H7 (cell line): ENCODE data around the gene PEX11G. TPM values are rescaled to one million over a fixed set of nuclear protein-coding genes. Genes with fewer than 3 reads are reported as not detected.

Experiments
- DNase-seq: peaks from one replicate; pipeline ENCODE4 v3.0.0; 2012
- H3K27me3 ChIP-seq: 2 replicates; pipeline ENCODE4 v1.6.0; 2011; ENCODE audit warnings: mild to moderate bottlenecking, low read length; ENCODE audit not compliant: control insufficient read depth, insufficient read depth
- H3K36me3 ChIP-seq: replicated peaks from 2 replicates; pipeline ENCODE4 v1.5.1; 2011; ENCODE audit warnings: low read length; ENCODE audit not compliant: control insufficient read depth, insufficient read depth
- H3K4me3 ChIP-seq: 2 replicates; pipeline ENCODE4 v1.5.1; 2011; ENCODE audit warnings: low read depth, mild to moderate bottlenecking, control low read depth, low read length, moderate library complexity; ENCODE audit not compliant: insufficient read depth
- total RNA-seq: library from RNA; depleted of rRNA; stranded (reverse); fragments of >200 nt; shearing (Covaris generic); gene quantifications from 2 replicates; pipeline ENCODE4 v1.2.3, GENCODE V29; 2014; rRNA removed

Gene PEX11G
- 2.4 and 3.5 TPM in 2 replicates for total RNA-seq

- peak; percentile 100 for DNase-seq
- Histone ChIP-seq H3K27me3 (no peaks in the 10 kb centered on the region), H3K36me3 (no peaks in the 10 kb centered on the region), H3K4me3 (peak within 1 kb of the TSS; percentile 62)
These were observed at the start of gene PEX11G for GRCh38 chr19:7488736-7489353. PEX11G (minus strand) TSS chr19:7489035; CDS start chr19:7489010, 25 bp downstream.

GRCh38 chr19:7535998-7536695, 47.3 kb upstream of the PEX11G start:
- H3K4me3 ChIP-seq: peak overlapping the region; percentile 90
- peaks cover 5% of the 10 kb centered on the region for H3K36me3 ChIP-seq
- peak; percentile 86 for DNase-seq
- H3K27me3 ChIP-seq: no peaks in the 10 kb centered on the region

- peak; percentile 98 for DNase-seq
- peaks cover 3% of the 10 kb centered on the region for H3K36me3 ChIP-seq
- H3K27me3 ChIP-seq: no peaks in the 10 kb centered on the region
- H3K4me3 ChIP-seq: peak within 1 kb of the TSS; percentile 90
These were observed 46.5 kb upstream of the PEX11G start, which contains the start of gene PNPLA6 for GRCh38 chr19:7535047-7535997. PNPLA6 (plus strand) TSS chr19:7535717; CDS start chr19:7535789, 72 bp downstream.

GRCh38 chr19:7534531-7535046, 45.8 kb upstream of the PEX11G start:
- DNase-seq: peak; percentile 92
- H3K4me3 ChIP-seq: peak overlapping the region; percentile 90
- no peaks in the 10 kb centered on the region for H3K27me3 ChIP-seq
- peaks cover 3% of the 10 kb centered on the region for H3K36me3 ChIP-seq

GRCh38 chr19:7533925-7534480, 45.2 kb upstream of the PEX11G start:
- Histone ChIP-seq H3K4me3 (peak overlapping the region; percentile 90), H3K27me3 (no peaks in the 10 kb centered on the region), H3K36me3 (peaks cover 3% of the 10 kb centered on the region)
- peak; percentile 97 for DNase-seq

GRCh38 chr19:7533281-7533885, 44.5 kb upstream of the PEX11G start:
- peaks cover 3% of the 10 kb centered on the region for H3K36me3 ChIP-seq
- H3K27me3 ChIP-seq: no peaks in the 10 kb centered on the region
- DNase-seq: peak; percentile 75
- peak overlapping the region; percentile 90 for H3K4me3 ChIP-seq

GRCh38 chr19:7529610-7530490, 41.0 kb upstream of the PEX11G start:
- Histone ChIP-seq H3K4me3 (no peak overlapping the region), H3K36me3 (peaks cover 2% of the 10 kb centered on the region), H3K27me3 (no peaks in the 10 kb centered on the region)
- peak; percentile 30 for DNase-seq

GRCh38 chr19:7529246-7529600, 40.4 kb upstream of the PEX11G start:
- Histone ChIP-seq H3K27me3 (no peaks in the 10 kb centered on the region), H3K4me3 (no peak overlapping the region), H3K36me3 (peaks cover 2% of the 10 kb centered on the region)
- DNase-seq: peak; percentile 42

GRCh38 chr19:7528522-7529245, 39.8 kb upstream of the PEX11G start:
- peak; percentile 23 for DNase-seq
- Histone ChIP-seq H3K36me3 (peaks cover 2% of the 10 kb centered on the region), H3K4me3 (no peak overlapping the region), H3K27me3 (no peaks in the 10 kb centered on the region)

- DNase-seq: peak; percentile 23
- no peaks in the 10 kb centered on the region for H3K27me3 ChIP-seq
- H3K36me3 ChIP-seq: peaks cover 2% of the 10 kb centered on the region
- H3K4me3 ChIP-seq: no peak overlapping the region
These were observed 39.3 kb upstream of the PEX11G start for GRCh38 chr19:7528192-7528519.

GRCh38 chr19:7527516-7528191, 38.8 kb upstream of the PEX11G start:
- Histone ChIP-seq H3K4me3 (no peak overlapping the region), H3K27me3 (no peaks in the 10 kb centered on the region), H3K36me3 (peaks cover 2% of the 10 kb centered on the region)
- DNase-seq: peak; percentile 40
